Measurements from ENCODE around the gene EPS8.

GRCh38 chr12:15722951-15723350, 66.2 kb downstream of the EPS8 start:
- TF ChIP-seq CTCF (IDR thresholded peaks at IDR 0.05; ENCODE audit: low read length): no peak
- TF ChIP-seq EZH2 (optimal IDR thresholded peaks at IDR 0.05; ENCODE audit: low read depth, low read length): no peak

All from MM.1S (cell line).